Medulla oblongata (tissue), 1 donor: ENCODE data around the gene ATP6V1G1.
"Not testable (repeated sequence)": the region's sequence is repeated elsewhere in the genome, so short reads cannot be mapped to it uniquely, and the experiment has no call there.

ENCODE experiments used
- DNase-seq: peaks from one replicate; pipeline ENCODE4 v3.0.0-alpha.2; 2015; ENCODE audit errors: extremely low spot score

The ATP6V1G1 gene

GRCh38 chr9:114578134-114578533 is 9.4 kb upstream of the ATP6V1G1 start:
- not testable (repeated sequence) for DNase-seq

DNA sequence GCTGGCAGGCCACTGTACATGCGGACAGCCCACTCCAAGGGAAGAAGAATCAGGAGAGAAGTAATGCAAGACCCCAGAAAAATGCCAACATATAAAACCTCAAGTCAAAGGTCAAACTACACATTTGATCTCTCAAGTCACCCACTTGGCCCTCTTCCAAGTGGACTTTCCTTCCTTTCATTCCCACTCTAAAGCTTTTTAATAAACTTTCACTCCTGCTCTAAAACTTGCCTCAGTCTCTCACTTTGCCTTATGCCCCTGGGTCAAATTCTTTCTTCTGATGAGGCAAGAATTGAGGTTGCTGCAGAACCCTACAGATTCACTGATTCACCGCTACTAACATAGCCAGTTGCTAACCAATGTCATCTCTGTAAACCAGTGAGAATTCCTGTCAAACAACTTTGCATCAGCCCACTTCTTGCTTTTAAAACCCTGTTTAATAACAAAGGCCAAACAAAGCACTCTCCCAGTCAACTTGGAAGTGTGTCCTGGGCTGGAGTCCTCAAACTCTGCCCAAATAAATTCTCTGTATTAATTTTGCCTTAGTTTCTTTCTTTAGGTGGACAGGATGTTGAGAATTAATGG is 6.9 kb upstream of the ATP6V1G1 start:
- no peak for DNase-seq

GRCh38 chr9:114583371-114584155 is 4.0 kb upstream of the ATP6V1G1 start:
- DNase-seq = no peak

DNA sequence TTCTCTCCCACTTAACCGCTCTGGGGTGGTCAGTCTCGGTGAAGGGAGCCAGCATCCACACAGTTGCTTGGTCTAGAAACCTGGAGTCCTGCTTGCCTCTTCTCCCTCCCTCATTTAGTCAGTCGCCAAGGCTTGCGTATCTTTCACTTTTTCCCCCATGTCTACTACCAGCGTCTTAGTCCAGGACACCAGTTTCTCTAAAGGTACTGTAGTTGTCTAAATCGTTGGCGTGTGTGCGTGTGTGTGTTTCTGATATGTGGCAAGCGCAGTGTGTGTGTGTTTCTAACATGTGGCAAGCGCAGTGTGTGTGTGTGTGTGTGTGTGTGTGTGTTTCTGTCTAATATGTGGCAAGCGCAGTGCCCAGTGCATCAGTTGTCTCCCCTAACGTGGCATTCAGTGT is 641 bp downstream of the ATP6V1G1 start:
- no peak for DNase-seq

GRCh38 chr9:114588651-114589526 is 1.3 kb downstream of the ATP6V1G1 start:
- no peak for DNase-seq

DNA sequence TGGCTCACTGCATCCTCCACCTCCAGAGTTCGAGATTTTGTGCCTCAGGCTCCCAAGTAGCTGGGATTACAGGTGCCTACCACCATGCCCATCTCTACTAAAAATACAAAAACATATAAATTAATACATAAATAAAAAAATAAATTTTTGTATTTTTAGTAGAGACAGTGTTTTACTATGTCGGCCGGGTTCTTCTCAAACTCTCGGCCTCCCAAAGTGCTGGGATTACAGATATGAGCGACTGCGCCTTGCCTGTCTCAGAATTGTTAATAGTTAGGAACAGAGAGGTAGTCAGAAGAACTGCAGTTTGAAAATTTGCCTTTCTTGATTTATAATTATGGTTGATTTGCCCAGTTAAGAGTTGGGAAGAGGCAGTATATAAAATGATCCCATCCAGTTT is 2.8 kb downstream of the ATP6V1G1 start:
- no peak for DNase-seq

- DNase-seq = no peak
These were observed 3.8 kb downstream of the ATP6V1G1 start for GRCh38 chr9:114591291-114591787.

DNA sequence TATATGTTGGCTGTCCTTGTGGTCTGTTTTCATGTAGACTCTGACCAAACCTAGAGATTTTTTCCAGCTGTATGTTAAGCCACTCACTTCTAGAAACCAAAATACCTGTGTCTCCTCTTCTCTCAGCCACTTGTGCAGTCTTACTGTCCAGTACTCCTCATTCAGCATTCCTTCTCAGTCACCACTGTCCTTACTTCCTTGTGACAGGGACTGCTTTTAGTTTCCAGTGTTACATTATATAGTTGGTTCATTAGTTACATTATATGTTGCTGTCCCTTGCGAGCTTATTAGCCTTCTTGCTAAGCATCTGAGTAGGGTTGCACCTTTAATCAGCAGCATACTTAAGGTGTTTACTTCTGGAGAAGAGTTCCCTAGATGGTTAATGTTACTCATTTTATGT is 4.3 kb downstream of the ATP6V1G1 start:
- DNase-seq = peak; percentile 26

DNA sequence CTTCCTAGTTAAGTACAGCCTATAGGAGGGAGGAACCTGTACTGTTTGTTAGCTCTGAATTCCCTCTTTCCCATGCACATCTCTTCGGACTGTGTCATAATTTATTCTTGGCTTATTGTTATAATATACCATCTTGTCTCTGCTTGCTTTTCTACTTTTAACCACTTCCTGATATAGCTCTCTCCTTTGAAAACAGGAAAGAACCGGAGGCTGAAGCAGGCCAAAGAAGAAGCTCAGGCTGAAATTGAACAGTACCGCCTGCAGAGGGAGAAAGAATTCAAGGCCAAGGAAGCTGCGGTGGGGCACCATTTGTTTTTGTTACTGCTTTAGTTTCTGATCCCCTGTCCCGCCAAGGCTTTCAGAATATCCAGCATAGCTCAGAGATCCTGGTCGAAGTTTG is 4.8 kb downstream of the ATP6V1G1 start:
- peak; percentile 35 for DNase-seq

- no peak for DNase-seq
These were observed 6.6 kb downstream of the ATP6V1G1 start for GRCh38 chr9:114594136-114594535.

DNA sequence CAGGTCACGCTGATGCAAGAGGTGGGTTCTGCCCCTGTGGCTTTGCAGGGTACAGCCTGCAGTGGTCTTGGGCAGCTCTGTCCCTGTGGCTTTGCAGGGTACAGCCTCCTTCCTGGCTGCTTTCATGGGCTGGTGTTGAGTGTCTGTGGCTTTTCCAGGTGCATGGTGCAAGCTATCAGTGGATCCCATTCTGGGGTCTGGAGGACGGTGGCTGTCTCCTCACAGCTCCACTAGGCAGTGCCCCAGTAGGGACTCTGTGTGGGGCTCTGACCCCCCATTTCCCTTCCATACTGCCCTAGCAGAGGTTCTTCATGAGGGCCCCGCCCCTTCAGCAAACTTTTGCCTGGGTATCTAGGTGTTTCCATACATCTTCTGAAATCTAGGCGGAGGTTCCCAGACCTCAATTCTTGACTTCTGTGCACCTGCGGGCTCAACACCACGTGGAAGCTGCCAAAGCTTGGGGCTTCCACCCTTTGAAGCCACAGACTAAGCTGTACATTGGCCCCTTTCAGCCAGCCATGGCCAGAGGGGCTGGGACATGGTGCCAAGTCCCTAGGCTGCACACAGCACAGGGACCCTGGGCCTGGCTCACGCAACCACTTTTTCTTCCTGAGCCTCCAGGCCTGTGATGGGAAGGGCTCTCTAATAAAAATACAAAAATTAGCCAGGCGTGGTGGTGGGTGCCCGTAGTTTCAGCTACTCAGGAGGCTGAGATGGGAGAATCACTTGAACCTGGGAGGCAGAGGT is 13.1 kb downstream of the ATP6V1G1 start:
- not testable (repeated sequence) for DNase-seq

DNA sequence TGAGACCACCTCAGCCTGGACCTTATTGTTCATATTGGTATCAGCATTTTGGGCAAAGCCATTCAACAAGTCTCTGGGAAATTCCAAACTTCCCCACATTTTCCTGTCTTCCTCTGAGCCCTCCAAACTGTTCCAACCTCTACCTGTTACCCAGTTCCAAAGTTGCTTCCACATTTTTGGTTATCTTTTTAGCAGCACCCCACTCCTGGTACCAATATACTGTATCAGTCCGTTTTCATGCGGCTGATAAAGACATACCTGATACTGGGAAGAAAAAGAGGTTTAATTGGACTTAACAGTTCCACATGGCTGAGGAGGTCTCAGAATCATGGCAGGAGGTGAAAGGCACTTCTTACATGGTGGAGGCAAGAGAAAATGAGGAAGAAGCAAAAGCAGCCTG is 14.2 kb downstream of the ATP6V1G1 start:
- DNase-seq = not testable (repeated sequence)

- no peak for DNase-seq
These were observed 15.1 kb downstream of the ATP6V1G1 start for GRCh38 chr9:114602620-114603019.

DNA sequence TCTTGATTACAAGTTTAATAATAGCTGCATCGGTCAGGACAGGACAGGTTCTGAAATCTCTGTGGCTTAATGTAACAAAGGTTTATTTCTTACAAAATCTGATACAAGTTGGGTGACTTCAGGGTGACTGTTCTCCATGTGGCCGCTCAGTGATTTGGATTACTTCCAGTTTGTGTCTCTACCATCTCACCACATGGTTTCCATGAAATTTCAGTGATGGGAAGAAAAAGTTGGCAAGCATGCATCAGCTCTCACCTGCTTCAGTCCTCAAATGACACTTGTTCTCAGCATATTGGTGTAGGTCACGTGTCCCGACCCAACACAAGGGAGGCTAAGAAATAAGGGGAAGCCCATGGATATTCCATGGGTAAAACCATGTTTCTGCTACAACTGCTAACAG is 15.7 kb downstream of the ATP6V1G1 start:
- no peak for DNase-seq

DNA sequence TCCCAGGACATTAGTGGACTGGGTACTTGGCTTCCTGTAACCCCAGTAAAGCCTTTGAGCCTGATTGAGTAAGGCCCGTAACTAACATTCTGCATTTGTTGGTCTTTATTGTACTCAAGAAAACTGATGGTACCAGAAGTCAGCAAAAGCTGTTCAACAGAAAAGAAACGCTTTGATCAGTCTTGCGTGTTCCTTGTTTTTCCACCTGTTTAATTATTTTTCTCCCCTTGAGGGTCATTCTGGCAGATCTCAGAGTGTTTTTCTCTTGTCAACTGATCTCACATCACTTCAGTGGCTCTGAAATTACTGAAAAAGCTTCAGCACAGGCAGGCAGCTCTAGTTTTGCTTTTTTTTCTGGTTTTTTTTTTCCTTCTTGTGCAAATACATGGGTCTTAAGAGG is 17.4 kb downstream of the ATP6V1G1 start:
- no peak for DNase-seq

DNA sequence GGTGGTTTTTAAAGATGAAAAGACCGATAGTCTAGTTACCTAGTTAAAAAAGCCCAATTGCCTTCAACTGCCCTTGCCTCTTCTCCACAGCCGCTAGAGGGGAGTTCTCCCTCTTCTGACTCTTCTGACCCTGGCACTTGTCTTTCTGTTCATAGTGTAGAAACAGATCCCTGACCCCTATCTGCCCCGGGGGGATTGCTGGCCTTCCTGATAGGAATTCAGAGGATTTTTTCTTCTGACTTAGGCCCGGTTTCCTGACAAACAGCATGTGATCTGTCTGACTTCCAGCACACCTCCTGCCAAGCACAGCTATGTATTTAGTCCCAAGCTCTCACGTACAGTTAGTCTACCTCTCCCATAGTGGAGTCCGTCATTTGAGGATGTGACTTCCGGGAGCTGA is 18.5 kb downstream of the ATP6V1G1 start:
- no peak for DNase-seq

DNA sequence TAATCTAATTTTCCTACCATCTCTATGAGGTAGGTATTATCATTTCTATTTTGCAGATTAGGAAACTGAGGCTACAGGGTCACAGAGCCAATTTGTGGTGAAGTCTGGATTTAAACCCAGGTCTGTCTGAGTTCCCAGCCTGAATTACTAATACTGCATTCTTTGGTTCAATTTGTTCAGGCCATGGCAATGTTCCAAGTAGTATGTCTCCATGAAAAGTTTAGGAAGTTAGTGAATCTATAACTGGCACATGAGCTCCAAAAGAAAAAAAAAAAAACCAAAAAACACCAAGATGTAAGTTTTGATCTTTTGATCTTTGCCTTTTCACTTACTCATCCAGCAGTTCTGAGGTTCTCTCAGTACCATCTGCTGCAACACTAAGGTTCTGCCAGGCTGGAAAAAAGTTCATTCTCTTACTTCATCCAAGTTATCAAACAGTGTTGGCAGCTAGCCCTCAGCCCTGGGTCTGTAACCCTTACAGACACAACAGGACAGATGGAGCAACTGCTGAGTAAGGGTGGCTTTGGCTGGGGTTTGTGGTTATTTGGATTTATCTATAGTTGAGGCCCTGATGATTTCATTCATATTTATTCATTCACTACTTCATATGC is 19.1 kb downstream of the ATP6V1G1 start:
- no peak for DNase-seq

- DNase-seq = no peak
These were observed 20.3 kb downstream of the ATP6V1G1 start for GRCh38 chr9:114607671-114608524.

DNA sequence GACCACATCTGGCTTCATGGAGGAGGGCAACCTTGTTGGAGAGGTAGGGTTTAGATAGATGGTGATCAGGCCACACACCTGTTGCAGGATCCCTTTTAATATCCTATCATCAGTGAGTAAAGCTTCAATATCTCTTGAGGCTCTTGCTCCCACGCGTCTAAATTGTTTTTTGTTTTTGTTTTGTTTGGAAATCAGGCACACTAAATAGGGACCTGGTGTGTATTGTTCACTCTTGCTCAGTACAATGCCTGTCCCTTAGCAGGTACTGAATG is 20.9 kb downstream of the ATP6V1G1 start:
- DNase-seq = no peak

GRCh38 chr9:114611516-114612271 is 24.1 kb downstream of the ATP6V1G1 start:
- DNase-seq = peak; percentile 60
